Measurements from ENCODE around the gene COG5.

The COG5 gene

GRCh38 chr7:107468824-107469223 lies 94.9 kb downstream of the COG5 start:
- Histone ChIP-seq H3K4me2 (ENCODE audit: low read length) (no peak overlapping the region), H3K79me2 (ENCODE audit: insufficient read depth, low read length) (no peaks in the 10 kb centered on the region), H4K20me1 (ENCODE audit: insufficient read depth, low read length) (no peaks in the 10 kb centered on the region), H3K27me3 (ENCODE audit: insufficient read depth, low read length) (no peaks in the 10 kb centered on the region), H3K4me3 (ENCODE audit: low read depth, low read length, poor library complexity, severe bottlenecking) (no peak overlapping the region), H3K27ac (ENCODE audit: low read depth, low read length, poor library complexity, severe bottlenecking) (no peak overlapping the region), H2AFZ (ENCODE audit: low read length) (no peak overlapping the region), H3F3A (ENCODE audit: insufficient read depth, low read length) (no peaks in the 10 kb centered on the region), H3K36me3 (ENCODE audit: insufficient read depth, low read length) (no peaks in the 10 kb centered on the region), H3K4me1 (ENCODE audit: insufficient read depth, low read length, severe bottlenecking) (peaks cover 25% of the 10 kb centered on the region), H3K9me2 (ENCODE audit: low read depth, low read length) (no peaks in the 10 kb centered on the region), H3K9me3 (ENCODE audit: low read length) (no peaks in the 10 kb centered on the region), H3K9ac (ENCODE audit: low read length) (no peak overlapping the region)
- TF ChIP-seq, protein P1, sequence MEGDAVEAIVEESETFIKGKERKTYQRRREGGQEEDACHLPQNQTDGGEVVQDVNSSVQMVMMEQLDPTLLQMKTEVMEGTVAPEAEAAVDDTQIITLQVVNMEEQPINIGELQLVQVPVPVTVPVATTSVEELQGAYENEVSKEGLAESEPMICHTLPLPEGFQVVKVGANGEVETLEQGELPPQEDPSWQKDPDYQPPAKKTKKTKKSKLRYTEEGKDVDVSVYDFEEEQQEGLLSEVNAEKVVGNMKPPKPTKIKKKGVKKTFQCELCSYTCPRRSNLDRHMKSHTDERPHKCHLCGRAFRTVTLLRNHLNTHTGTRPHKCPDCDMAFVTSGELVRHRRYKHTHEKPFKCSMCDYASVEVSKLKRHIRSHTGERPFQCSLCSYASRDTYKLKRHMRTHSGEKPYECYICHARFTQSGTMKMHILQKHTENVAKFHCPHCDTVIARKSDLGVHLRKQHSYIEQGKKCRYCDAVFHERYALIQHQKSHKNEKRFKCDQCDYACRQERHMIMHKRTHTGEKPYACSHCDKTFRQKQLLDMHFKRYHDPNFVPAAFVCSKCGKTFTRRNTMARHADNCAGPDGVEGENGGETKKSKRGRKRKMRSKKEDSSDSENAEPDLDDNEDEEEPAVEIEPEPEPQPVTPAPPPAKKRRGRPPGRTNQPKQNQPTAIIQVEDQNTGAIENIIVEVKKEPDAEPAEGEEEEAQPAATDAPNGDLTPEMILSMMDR (IDR thresholded peaks at IDR 0.05; ENCODE audit: low read length) = no peak
- TF ChIP-seq EZH2 (IDR thresholded peaks at IDR 0.05; ENCODE audit: borderline replicate concordance, low read length) = no peak

- H3K36me3 ChIP-seq (ENCODE audit: insufficient read depth, low read length) = no peaks in the 10 kb centered on the region
- H4K20me1 ChIP-seq (ENCODE audit: insufficient read depth, low read length) = no peaks in the 10 kb centered on the region
- TF ChIP-seq, protein P1 (IDR thresholded peaks at IDR 0.05; ENCODE audit: low read length) = no peak
- TF ChIP-seq EZH2 (IDR thresholded peaks at IDR 0.05; ENCODE audit: borderline replicate concordance, low read length) = no peak
- no peak overlapping the region for H2AFZ ChIP-seq (ENCODE audit: low read length)
- H3K4me2 ChIP-seq (ENCODE audit: low read length) = no peak overlapping the region
- no peaks in the 10 kb centered on the region for H3K79me2 ChIP-seq (ENCODE audit: insufficient read depth, low read length)
- H3K9ac ChIP-seq (ENCODE audit: low read length) = no peak overlapping the region
- H3K9me2 ChIP-seq (ENCODE audit: low read depth, low read length) = no peaks in the 10 kb centered on the region
- H3K27me3 ChIP-seq (ENCODE audit: insufficient read depth, low read length) = no peaks in the 10 kb centered on the region
- H3F3A ChIP-seq (ENCODE audit: insufficient read depth, low read length) = no peaks in the 10 kb centered on the region
- peaks cover 25% of the 10 kb centered on the region for H3K4me1 ChIP-seq (ENCODE audit: insufficient read depth, low read length, severe bottlenecking)
- no peaks in the 10 kb centered on the region for H3K9me3 ChIP-seq (ENCODE audit: low read length)
- H3K27ac ChIP-seq (ENCODE audit: low read depth, low read length, poor library complexity, severe bottlenecking) = no peak overlapping the region
- no peak overlapping the region for H3K4me3 ChIP-seq (ENCODE audit: low read depth, low read length, poor library complexity, severe bottlenecking)
Observed at GRCh38 chr7:107467972-107468371, 95.7 kb downstream of the COG5 start.

- TF ChIP-seq, protein P1 (IDR thresholded peaks at IDR 0.05; ENCODE audit: low read length) = no peak
- no peak for TF ChIP-seq EZH2 (IDR thresholded peaks at IDR 0.05; ENCODE audit: borderline replicate concordance, low read length)
Observed at GRCh38 chr7:107464666-107465226, 99.0 kb downstream of the COG5 start.

More at GRCh38 chr7:107464666-107465226, 99.0 kb downstream of the COG5 start:
- no peak overlapping the region for H3K4me2 ChIP-seq (ENCODE audit: low read length)
- H3F3A ChIP-seq (ENCODE audit: insufficient read depth, low read length) = no peaks in the 10 kb centered on the region
- no peak overlapping the region for H2AFZ ChIP-seq (ENCODE audit: low read length)
- H3K4me1 ChIP-seq (ENCODE audit: insufficient read depth, low read length, severe bottlenecking) = peaks cover 1% of the 10 kb centered on the region
- H3K9me2 ChIP-seq (ENCODE audit: low read depth, low read length) = no peaks in the 10 kb centered on the region
- no peaks in the 10 kb centered on the region for H3K79me2 ChIP-seq (ENCODE audit: insufficient read depth, low read length)
- no peaks in the 10 kb centered on the region for H3K36me3 ChIP-seq (ENCODE audit: insufficient read depth, low read length)
- no peak overlapping the region for H3K27ac ChIP-seq (ENCODE audit: low read depth, low read length, poor library complexity, severe bottlenecking)
- no peaks in the 10 kb centered on the region for H3K27me3 ChIP-seq (ENCODE audit: insufficient read depth, low read length)
- H4K20me1 ChIP-seq (ENCODE audit: insufficient read depth, low read length) = no peaks in the 10 kb centered on the region
- H3K9ac ChIP-seq (ENCODE audit: low read length) = no peak overlapping the region
- no peaks in the 10 kb centered on the region for H3K9me3 ChIP-seq (ENCODE audit: low read length)
- H3K4me3 ChIP-seq (ENCODE audit: low read depth, low read length, poor library complexity, severe bottlenecking) = no peak overlapping the region
